ENCODE measurements around the gene LBP.
"Not testable (repeated sequence)": the region's sequence is repeated elsewhere in the genome, so short reads cannot be mapped to it uniquely, and the experiment has no call there.

LBP gene

DNA sequence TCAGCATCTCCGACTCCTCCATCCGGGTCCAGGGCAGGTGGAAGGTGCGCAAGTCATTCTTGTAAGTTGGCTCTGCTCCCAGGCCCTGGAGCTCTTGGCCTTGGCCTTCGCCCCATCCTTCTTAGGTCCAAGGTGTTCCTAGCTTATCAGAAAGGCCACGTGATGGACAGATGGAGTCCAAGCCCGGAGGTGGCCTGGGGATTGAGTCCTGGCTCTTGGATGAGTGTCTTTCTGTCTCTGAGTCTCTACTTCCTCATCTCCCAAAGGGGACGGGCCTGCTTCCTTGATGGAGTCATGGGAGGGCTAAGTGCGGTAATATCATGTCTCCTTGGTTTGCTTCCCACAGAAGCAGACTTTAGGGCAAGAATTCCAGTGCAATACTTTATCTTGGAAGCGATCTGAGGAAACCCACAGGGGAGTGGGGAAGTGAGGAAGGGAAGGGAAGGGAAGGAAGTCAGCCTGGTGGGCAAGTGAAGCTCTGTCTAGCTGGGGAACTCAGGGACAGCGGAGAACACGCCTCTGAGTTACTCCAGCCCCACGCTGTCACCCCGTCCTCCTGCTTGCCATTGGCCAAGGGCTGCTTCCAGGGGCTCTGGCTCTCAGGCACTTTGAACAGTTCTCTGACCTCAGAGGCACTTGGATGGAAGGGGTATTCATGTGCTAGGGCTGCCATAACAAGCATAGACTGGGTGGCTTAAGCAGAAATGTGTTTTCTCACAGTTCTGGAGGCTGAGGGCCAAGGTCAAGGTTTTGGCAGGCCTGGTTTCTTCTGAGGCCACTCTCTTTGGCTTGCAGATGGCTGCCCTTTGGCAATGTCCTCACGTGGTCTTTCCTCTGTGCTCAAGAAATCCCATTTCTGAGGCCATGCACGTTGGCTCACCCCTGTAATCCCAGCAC, 4.8 kb downstream of the LBP start:
- DNase-seq: no peak

DNA sequence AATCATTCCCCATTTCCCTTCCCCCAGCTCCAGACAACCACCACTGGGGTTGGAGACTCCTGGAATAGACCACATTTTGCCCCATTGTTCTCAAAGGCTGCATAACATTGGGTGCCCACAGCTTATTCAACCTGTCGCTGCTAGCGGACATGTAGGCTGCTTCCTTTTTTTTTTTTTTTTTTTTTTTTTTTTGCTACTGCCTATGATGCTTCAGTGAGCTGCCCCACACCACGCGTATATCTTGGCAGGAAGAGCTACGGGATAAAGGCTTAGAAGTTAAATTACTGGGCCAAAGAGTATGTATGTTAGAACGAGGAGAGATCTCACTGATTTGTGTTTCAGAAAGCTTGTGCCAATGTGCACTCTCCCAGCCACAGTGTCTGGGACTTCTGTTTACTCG, 7.0 kb downstream of the LBP start:
- DNase-seq: no peak

DNA sequence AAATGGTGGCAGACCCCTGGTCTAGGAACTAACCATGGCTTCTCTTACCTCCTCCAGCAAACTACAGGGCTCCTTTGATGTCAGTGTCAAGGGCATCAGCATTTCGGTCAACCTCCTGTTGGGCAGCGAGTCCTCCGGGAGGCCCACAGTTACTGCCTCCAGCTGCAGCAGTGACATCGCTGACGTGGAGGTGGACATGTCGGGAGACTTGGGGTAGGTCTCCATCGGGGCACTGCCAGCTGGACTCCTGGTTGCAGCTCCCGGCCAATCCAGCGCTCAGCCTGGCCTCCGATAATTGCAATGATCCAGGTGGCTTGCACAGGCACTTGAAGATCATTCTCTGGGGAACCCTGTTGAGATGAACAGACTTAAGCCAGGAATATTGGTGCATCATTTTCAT, 7.9 kb downstream of the LBP start:
- DNase-seq: no peak

DNA sequence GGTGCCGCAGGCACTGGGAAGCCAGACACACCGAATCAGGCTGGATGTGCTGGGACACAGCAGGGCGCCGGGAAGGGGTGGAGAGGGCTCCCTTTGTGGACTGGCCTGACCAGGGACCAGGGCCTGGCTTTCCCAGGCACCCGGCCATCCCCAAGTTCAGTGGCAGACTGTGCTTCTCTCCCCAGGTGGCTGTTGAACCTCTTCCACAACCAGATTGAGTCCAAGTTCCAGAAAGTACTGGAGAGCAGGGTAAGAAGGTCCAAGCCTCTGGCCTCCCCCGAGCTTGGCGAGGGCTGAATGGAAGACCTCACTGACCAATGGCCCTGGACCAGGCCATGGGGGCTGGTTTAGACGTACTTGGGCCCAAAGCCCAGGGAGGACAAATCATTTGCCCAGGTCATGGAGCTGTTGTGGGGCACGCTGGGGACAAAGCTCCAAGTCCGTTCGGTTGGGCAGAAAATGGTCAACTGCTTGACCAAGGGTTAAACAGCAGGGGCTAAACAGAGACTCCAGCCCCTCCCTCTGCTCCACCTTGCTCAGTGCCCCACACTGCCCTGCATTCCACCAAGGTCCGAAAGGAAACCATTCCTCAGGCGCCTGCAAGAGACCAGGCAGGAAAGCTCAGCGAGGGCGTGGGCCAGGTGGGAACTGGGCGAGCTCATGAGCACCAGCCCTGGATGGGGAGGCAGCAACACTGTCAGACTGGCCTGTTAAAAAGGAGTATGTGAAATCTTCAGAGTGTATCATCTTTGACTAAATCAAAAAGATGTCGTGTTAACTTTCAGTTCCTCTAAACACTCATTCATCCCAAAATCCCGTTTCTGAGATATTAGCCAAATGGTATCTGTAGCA, 9.1 kb downstream of the LBP start:
- no peak for DNase-seq

DNA sequence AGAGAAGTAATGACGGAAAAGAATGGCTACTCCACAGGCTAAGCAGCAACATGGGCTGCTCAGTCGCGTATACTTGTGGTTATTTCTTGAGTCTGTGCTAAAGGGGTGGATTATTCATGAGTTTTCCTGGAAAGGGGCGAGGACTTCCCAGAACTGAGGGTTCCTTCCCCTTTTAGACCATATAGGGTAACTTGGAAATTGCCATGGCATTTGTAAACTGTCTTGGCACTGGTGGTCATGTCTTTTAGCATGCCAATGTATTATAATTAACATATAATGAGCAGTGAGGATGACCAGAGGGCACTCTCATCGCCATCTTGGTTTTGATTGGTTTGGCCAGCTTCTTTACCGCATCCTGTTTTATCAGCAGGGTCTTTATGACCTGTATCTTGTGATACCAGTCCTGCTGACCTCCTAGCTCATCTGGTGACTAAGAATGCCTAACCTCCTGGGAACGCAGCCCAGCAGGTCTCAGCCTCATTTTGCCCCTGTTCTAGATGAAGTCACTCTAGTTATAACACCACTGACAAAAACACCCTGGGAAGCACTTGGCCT, 11.4 kb downstream of the LBP start:
- no peak for DNase-seq

DNA sequence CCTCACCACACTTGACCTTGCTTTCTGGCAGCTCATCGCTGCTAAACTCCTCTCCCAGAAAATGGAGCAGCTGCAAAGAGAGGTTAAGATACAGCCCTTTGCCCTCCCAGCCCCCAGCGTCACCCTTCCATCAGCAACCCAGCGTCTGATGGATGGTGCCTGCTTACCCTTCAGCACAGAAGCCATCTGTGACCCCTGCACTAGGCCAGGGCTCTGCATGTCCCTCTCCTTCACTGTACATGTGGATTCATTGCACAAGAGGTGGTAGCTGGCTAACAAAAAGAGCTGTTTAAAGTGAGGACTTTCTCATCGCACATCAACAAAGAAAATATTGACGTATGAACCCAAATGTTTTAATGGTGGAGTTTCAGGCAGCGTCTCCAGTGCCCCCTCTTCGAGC, 12.3 kb downstream of the LBP start:
- DNase-seq: no peak

DNA sequence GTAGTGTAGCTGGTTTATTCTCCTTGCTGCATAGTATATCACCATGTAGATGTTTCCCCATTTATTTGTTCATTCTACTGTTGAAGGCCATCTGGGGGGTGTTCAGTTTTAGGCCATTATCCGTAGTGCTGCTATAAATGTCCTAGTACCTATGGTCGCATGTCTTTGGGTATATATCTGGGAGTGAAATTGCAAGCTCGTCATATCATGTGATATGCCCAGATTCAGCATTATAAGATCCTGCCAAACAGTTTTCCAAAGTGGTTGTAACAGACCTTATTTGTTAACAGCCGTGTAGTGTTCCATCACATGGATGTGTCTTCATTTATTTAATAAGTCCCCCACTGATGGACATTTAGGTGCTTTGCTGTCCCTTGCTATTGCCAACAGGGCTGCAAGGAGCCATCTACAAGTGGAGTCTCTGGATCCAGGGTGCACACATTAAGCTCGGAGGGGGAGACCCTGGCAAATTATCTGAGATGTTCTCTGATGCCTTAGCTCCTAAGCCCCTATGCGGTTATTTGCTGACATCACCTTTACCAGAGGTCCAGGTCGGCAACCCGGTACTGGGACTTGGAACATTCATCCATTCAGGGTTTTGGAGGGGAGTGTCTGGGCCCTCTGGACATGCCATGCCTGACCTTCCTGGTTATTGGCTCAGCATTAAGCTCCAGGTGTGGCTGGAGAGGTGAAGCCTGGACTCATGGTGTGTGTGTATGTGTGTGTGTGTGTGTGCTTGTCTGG, 16.9 kb downstream of the LBP start:
- no peak for DNase-seq

DNA sequence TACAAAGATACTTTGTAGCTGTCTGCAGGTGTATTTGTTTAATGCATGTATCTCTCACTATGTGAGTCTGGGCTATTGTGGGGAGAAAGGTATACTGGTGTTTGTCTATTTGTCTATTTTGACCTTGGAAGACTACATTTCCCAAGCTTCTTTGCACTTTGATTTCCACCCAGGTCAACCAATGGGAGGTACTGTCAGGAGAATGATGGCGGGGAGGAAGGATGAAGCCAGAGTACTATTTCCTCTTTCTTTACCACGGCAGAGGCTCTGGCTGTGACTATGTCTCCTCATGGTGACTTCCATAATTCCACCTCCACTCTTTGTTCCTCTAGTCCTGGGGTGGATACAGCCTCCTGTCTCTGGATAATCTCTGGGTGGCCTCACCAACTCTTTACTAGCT, 23.1 kb downstream of the LBP start:
- DNase-seq: no peak

DNA sequence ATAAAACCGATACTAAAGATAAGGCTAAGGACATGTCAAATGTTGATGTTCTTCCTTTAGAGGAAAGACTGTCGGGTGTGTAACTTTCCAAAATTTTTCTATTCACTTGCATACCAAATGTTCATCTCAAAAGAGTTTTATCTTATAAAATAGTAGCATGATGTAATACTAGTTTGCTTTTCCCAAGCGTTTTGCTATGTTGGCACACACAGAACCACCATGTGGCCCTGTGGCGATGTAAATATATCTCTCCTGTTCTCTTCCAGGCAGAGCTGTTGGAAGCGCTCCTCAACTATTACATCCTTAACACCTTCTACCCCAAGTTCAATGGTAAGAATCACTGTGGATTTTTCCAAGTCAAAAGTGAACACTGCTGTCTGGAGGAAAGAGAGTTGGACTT, 26.5 kb downstream of the LBP start:
- no peak for DNase-seq

DNA sequence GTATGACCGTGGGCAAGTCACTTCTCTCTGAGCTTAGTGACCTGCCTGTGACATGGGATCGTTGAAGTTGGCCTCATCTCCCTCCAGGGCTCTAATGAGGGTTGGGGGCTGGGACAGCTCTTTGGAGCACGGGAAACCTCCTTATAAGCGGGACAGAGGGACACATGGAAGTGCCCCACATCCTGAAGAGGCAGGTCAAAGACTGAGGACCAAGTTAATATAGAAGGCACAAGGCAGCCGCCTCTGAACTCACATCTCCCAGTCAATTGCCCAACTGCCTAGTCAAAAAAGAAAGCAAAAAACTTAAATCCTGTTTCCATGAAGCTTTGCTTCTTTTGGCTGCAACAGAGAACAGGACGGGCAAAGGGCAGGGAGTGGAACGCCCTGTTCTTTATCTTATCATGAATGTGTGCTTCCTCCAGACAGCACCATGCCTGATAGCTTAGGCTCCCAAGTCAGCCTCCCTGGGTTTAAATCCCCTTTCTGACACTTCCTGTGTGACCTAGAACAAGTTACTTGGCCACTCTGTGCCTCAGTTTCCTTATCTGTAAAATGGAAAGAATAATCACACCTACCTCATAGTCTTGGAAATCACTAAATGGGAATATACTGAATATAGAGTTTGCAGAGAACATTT, 27.1 kb downstream of the LBP start:
- DNase-seq: no peak

DNA sequence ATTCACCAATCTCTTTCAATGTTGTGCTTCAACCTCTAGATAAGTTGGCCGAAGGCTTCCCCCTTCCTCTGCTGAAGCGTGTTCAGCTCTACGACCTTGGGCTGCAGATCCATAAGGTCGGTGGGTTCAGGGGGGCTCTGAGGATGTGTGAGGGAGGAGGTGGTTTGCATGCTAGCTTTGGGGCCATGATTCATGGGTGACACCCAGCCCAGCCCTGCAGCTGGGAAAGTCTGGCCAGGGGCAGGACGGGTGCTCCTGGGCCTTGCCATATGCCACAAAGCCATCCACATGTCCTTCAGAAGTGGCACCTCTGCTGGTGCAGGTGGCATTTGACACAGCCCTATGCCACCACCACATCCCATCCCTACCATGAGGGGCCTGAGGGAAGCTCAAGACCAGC, 27.6 kb downstream of the LBP start:
- no peak for DNase-seq

DNA sequence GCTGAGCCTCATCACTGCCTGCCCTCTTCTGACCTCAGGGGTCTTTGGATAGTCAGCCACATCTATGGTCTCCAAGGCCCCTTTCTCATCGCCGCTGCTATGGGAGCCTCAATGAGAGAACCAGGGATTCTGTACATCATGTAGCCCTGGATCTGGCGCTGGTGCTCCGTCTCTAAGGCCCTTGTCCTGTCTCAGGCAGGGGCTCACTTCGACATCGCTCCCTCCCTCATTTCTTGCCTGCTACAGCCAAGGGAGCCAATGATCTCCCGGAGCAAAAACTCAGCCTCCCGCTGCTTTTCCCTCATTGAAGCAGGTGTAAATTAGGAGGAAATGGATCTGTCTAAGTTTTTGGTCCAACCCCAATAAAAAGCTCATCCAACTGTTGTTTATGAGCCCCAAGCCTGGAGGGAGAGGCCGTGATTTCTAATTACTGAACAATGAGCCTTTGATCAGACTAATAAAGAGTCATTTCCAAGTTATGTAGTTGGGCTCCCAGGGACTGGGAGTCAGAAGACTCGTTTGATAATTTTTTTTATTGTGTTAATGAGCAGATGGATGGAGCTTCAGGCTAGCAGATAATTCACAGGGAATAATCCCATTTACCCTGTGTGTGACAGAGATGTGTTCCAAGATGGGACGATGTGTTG, 30.9 kb downstream of the LBP start:
- no peak for DNase-seq

DNA sequence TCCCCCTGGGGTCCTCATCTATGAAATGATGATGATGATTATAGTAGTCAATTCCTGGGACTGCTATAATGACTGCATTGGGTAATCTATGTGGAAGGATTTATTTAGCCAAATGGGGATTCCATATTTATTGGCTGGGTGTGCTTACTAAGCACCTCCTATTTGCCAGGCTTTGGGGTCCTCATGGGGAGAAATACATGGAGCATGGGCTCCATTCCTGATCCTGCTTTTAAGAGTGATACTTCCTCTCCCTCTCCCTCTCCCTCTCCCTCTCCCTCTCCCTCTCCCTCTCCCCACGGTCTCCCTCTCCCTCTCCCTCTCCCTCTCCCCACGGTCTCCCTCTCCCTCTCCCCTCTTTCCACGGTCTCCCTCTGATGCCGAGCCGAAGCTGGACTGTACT, 31.6 kb downstream of the LBP start:
- DNase-seq: not testable (repeated sequence)

DNA sequence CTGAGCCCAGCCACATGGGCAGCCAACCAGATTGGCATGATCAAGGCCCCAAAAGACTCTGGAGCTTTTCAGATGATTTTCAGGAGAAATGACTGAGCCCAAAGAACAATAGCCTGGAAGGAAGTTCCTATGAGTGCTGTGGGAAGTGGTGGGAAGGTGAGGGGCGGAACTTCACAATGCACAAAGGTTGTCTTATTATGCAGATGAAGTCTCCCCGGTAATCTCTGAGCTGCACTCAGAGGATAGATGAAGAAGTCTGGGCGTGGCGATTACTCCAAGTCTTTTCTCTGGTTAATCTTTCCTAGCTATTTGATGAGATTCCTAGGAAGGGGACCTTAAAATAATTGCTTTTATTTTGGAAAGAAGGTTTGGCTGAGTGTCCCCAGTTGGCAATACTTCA, 36.9 kb downstream of the LBP start:
- no peak for DNase-seq

DNA sequence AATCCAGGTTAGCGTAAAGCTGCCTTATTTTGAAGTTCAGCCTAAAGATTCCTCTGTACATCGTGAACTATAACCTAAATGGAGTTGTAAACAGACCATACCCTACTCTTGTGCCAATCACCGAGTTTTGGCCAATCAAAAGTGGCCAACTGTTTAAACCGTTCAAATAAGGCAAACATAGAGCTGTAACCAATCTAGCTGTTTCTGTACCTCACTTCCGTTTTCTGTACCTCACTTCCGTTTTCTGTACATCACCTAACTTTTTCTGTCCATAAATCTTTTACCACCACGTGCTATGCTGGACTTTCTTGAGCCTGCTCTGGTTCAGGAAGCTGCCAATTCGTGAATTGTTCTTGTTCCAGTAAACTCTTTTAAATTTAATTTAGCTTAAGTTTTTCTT, 39.7 kb downstream of the LBP start:
- no peak for DNase-seq

DNA sequence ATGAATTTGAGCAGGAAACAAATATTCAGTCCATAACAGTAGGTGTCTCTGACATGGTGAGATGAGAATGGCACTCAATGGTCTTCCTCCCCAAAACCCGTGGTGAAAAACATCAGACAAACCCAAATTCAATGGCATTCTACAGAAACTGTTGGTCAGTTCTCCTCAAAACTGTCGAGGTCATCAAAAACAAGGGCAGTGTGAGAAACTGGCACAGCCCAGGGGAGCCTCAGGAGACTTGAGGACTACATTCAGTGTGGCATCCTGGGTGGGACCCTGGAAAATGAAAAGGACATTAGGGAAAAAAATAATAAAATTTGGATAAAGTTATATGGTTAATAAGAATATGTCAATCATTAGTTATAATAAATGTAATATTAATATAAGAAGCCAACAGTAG, 40.6 kb downstream of the LBP start:
- DNase-seq: no peak

DNA sequence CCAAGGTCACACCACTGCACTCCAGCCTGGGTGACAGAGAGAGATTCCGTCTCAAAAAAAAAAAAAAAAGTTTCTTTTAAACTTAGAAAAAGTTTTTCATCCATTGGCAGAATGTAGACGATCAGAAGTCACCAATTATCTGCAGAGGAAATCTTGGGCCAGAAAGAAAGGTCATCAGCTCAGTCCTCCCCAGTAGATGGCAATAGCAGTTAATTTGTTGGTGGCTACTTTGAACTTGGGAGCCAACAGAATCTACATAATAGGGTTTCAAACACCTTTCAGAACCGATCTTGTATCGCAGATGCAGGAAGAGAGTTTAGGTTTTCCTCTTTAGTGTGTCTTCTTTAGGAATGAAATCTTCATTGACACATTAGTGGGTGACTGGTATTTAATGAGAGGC, 41.7 kb downstream of the LBP start:
- DNase-seq: no peak

DNA sequence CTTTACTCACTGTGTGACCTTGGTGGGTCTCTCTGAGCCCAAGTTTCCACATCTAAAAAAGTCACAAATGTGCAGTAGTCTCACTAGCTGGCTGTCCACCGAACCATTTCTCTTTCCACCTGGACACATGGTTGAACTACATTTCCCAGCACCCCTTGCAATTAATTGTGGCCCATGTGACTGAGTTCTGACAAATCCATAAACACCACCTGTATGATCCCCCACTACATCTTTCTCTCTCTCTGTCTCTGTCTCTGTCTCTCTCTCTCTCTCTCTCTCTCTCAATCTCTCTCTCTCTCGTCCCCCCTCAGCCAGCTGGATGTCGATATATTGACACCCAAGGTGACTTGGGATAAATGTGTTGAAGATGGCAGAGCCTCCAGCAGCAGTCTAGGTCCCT, 46.1 kb downstream of the LBP start:
- no peak for DNase-seq

DNA sequence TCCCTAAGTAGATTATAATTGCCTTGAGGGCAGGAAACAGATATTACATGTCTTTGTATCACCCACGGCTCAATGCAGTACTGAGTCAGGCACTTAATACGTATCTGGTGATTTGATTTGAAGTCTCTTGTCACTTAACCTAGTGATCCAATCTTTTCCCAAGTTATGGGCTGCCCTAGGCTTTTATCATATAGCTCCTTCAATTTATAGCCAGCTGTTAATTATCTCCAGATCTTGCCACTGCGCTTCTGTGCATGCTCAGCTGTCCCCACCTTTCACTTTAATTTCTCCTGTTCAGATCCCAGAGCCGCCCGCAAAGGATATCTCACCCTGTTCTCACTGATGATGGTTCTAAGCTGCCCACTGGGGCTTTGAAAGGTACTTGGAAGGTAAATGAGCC, 47.0 kb downstream of the LBP start:
- DNase-seq: no peak

DNA sequence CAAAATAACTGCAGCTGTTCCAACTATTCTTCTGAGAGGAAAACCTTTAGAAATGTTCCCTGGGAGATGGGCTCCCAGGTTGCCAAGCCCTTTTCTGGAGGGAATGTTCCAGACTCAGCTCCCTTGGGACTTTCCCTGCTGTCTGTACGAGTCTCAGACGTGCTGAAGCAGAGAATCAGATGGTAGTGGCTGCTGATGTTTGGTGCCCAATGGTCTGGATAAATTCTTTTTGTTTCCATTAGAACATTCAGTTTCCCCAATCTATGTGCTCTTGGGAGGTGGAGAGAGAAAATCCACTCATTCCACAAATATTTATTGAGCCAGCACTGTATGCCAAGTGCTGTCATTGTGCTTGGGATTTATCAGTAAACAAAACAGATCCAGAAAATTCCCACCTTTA, 48.9 kb downstream of the LBP start:
- DNase-seq: no peak

DNA sequence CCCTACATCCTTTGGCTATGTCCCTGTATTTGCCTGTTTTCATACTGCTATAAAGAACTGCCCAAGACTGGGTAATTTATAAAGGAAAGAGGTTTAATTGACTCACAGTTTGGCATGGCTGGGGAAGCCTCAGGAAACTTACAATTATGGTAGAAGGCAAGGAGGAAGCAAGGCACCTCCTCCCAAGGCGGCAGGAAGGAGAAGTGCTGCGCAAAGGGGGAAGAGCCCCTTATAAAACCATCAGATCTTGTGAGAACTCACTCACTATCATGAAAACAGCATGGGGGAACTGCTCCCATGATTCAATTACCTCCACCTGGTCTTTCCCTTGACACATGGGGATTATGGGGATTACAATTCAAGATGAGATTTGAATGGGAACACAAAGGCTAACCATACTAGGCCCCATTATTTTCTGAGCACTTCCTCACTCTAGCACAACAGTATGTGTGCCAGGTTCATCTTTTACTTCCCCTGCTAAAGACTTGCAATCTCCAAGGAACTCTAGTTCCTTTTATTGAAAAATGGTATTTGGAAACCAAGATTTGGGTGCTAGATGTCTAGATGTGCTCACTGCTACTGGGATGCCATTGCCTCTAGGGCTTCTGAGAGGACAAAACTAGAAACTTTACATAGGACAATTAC, 49.6 kb downstream of the LBP start:
- peak; percentile 30 for DNase-seq

DNA sequence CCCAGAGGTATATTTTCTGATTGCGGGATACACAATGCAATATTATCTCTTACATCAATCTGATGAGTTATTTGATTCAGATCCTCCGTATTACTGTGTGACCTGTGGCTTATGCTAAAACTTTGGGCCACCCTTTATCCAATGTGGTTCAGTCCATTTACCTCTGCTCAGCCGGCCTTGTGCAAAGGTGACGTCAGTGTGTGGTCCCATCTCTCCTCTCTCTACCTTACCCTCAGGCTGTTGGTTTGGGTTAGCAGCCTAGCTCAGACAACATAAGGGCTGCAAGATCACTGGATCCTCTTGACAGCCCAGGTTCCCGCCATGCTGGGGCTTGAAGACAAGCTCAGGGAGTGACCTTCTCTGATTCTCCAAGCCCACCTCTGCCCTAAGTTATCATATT, 55.8 kb downstream of the LBP start:
- no peak for DNase-seq
